HG03135 (cell line): ENCODE data around the gene SH2B3.

Source experiments
- ATAC-seq: cut with Tn5 transposase; IDR thresholded peaks from one replicate; pipeline ENCODE4 v1.9.1; 2021; ENCODE audit warnings: mild to moderate bottlenecking, moderate library complexity; ENCODE audit not compliant: unreplicated experiment

SH2B3 gene

GRCh38 chr12:111408686-111409402 is 3.1 kb downstream of the SH2B3 start:
- ATAC-seq = no peak

- no peak for ATAC-seq
These were observed 3.7 kb downstream of the SH2B3 start for GRCh38 chr12:111409403-111409779.

GRCh38 chr12:111409780-111410430 is 4.2 kb downstream of the SH2B3 start:
- no peak for ATAC-seq

- no peak for ATAC-seq
These were observed 4.9 kb downstream of the SH2B3 start for GRCh38 chr12:111410431-111411184.

- no peak for ATAC-seq
These were observed 5.6 kb downstream of the SH2B3 start for GRCh38 chr12:111411185-111411764.

- ATAC-seq = no peak
These were observed 6.5 kb downstream of the SH2B3 start for GRCh38 chr12:111412007-111412829.

- no peak for ATAC-seq
These were observed 7.2 kb downstream of the SH2B3 start for GRCh38 chr12:111412830-111413441.

- no peak for ATAC-seq
These were observed 7.8 kb downstream of the SH2B3 start for GRCh38 chr12:111413442-111414086.

- no peak for ATAC-seq
These were observed 9.1 kb downstream of the SH2B3 start for GRCh38 chr12:111414711-111415252.

GRCh38 chr12:111417290-111417689 is 11.6 kb downstream of the SH2B3 start:
- no peak for ATAC-seq

GRCh38 chr12:111417784-111418593 is 12.3 kb downstream of the SH2B3 start:
- ATAC-seq = no peak

GRCh38 chr12:111418594-111418880 is 12.8 kb downstream of the SH2B3 start:
- no peak for ATAC-seq

GRCh38 chr12:111419784-111420183 is 14.1 kb downstream of the SH2B3 start:
- ATAC-seq = no peak

- no peak for ATAC-seq
These were observed 14.8 kb downstream of the SH2B3 start for GRCh38 chr12:111420494-111420893.

GRCh38 chr12:111424189-111424792 is 18.6 kb downstream of the SH2B3 start:
- ATAC-seq = no peak

GRCh38 chr12:111424793-111425251 is 19.1 kb downstream of the SH2B3 start:
- no peak for ATAC-seq

- no peak for ATAC-seq
These were observed 19.9 kb downstream of the SH2B3 start for GRCh38 chr12:111425655-111426054.
